GM12878 (cell line): ENCODE results near the gene FER1L5.

Experiments used
- POLR2A ChIP-seq: IDR thresholded peaks from 2 replicates; pipeline ENCODE4 v1.6.1; 2011; ENCODE audit warnings: low read depth, mild to moderate bottlenecking, low read length
- POLR2AphosphoS5 ChIP-seq: IDR thresholded peaks from 2 replicates; pipeline ENCODE4 v1.6.1; 2011; ENCODE audit warnings: mild to moderate bottlenecking, low read length, inconsistent platforms
- RFX5 ChIP-seq: IDR thresholded peaks from 2 replicates; pipeline ENCODE4 v1.6.1; 2011; ENCODE audit warnings: low read depth, low read length, improper control_type of control experiment
- SMC3 ChIP-seq: IDR thresholded peaks from 2 replicates; pipeline ENCODE4 v1.6.1; 2011; ENCODE audit warnings: low read length, improper control_type of control experiment, borderline replicate concordance
- TAF1 ChIP-seq: IDR thresholded peaks from 2 replicates; pipeline ENCODE4 v1.6.1; 2011; ENCODE audit warnings: mild to moderate bottlenecking, low read depth, low read length, borderline replicate concordance

- TF ChIP-seq POLR2AphosphoS5: no peak
- TF ChIP-seq POLR2A: no peak
- TF ChIP-seq TAF1: no peak
- TF ChIP-seq RFX5: no peak
- no peak for TF ChIP-seq SMC3
Measured at GRCh38 chr2:96594282-96594681, 48.3 kb upstream of the FER1L5 start.
